Activated CD8-positive, alpha-beta memory T cell treated with anti-CD3 and anti-CD28 coated beads for 48 hours (primary cell): ENCODE measurements around the gene KCNG4.
"Not testable (repeated sequence)": the region's sequence is repeated elsewhere in the genome, so short reads cannot be mapped to it uniquely, and the experiment has no call there.

Source experiments
- DNase-seq, 3 experiments: peaks; one replicate each; pipeline ENCODE4 v3.0.0-alpha.2; 2020; ENCODE audit warnings: low read depth in 2 of 3, low spot score in 2 of 3

The KCNG4 gene

DNA sequence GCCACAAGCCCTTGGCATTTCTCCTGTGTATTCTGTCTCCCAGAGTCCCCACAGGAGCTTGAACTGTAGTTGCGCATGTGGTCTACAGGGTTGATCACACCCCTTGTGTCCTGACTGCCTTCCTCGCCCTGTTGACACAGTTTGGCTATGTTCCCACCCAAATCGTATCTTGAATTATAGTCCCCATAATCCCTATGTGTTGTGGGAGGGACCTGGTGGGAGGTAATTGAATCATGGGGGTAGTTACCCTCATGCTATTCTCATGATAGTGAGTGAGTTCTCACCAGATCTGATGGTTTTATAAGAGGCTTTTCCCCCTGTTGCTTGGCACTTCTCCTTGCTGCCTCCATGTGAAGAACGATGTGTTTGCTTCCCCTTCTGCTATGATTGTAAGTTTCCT lies 27.7 kb downstream of the KCNG4 start:
- DNase-seq: no peak

DNA sequence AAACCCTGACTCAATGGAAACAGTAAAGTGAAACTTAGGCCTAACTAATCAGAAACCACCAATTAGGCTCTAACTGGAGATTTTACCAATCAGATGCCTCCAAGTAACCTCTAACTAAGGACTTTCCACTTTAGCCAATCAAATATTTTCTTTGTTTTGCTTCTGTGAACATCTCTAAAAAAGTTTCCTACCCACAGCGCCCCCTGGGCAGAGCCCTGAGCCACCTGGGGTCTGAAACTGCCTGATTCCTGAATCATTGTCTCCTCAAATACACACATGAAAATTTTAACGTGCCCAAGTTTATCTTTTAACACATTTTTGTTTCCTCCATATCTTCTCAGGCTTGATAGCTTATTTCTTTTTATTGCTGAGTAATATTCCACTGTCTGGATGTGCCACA lies 29.8 kb downstream of the KCNG4 start:
- no peak for DNase-seq

DNA sequence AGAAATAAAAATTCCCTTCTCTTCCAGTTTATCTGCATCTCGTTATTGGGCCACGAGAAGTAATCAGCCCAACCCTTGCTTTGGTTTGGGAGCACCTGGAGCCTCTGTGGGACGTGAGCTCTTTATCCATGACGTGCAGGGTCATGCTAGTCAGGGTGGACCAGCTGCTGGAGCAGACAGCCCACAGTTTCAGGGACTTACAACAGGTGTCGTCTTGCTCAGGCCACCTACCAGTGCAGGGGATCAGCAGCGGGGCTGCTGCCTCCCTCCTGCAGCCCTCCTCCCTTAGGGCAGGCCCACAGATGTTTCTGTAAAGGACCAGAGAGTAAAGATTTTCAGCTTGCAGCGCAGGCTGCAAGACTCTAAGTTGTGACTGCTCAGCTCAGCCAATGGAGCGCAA lies 31.9 kb downstream of the KCNG4 start:
- no peak for DNase-seq

DNA sequence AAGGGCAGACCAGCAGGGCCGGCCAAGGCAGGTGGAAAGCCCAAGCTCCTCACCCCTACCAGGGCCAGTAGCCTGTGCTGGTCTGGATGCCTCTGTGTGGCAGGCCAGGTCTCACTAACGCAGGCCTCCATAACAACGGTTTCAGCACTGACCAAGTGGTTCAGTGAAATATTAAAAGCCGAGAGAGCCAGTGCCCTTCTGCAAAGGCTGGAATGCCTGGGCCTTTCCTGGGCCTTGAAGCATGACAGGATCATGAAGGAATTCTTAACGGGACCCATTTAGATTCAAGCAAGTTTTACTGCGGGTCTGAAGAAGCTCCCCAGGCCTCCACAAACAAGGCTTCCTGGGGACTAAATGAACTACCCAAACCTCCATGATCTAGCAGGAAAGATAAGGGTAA lies 32.6 kb downstream of the KCNG4 start:
- no peak for DNase-seq

DNA sequence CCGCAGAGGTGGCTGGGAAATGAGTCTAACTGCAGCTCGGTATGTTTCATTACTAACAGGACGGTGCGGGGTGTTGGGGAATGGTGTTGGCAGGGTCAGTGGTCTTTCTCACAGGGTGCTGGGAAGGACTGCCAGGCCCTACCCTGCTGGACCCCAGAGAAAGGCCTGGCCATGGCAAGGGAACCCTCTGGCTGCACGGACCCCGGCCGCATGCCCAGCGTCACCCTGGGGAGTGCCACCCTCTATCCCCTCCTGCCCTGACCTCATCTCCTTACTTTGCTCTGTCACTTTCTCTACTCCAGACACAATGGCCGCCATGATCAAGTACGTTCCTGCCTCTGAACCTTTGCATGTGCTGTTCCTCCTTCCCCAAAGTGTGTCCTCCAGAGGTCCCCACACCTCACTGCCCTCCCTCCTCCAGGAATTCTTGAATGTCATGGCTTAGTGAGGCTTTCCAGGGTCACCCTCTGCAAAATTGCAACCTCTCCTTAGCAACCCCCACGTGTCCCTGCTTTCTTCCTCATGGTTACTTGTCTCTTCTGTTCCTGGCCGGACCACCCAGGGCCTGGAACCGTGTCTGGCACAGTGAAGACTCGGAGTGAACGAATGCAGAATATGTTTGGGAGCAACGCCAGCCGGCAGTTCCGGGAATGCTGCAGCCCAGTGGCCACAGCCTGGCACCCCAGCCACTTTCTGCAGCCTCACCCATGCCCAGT lies 33.7 kb downstream of the KCNG4 start:
- no peak for DNase-seq

DNA sequence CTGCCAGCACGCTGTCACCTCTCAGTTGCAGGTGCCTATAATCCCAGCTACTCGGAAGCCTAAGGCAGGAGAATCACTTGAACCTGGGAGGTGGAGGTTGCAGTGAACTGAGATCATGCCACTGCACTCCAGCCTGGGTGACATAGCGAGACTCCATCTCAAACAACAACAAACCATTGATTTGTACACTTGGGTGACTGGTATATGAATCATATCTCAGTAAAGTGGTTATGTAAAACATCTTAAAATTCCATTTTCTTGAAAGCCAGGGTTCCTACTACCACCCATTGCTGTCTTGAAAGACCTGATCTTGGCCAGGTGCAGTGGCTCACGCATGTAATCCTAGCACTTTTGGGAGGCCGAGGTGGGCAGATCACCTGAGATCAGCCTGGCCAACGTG lies 34.7 kb downstream of the KCNG4 start:
- not testable (repeated sequence) for DNase-seq

DNA sequence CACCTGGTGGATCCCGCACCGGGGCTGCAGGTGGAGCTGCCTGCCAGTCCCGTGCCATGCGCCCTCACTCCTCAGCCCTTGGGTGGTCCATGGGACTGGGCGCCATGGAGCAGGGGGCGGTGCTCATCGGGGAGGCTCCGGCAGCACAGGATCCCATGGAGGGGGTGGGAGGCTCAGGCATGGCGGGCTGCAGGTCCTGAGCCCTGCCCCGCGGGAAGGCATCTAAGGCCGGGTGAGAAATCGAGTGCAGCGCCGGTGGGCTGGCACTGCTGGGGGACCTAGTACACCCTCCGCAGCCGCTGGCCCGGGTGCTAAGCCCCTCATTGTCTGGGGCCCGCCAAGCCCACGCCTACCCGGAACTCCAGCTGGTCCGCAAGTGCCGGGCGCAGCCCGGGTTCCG lies 35.3 kb downstream of the KCNG4 start:
- DNase-seq: not testable (repeated sequence)

DNA sequence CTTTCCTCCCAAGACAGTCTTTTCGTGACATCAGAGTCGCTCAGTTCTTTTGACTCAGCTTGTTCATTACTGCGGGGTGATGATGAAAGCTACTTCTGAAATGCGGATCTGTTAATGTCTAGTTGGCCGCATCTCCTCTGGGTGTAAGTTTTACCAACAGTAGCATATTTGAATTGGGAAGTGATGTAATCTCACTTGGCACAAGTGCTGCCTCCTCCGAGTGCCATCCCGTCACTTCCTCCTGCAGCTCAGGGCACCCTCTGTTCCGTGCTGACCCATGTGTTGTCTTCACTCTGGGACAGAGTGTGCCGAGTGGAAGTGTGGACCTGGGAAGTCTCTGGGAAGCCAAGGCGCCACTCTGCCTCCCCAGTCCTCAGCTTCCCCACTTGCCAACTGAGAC lies 40.0 kb downstream of the KCNG4 start:
- no peak for DNase-seq

DNA sequence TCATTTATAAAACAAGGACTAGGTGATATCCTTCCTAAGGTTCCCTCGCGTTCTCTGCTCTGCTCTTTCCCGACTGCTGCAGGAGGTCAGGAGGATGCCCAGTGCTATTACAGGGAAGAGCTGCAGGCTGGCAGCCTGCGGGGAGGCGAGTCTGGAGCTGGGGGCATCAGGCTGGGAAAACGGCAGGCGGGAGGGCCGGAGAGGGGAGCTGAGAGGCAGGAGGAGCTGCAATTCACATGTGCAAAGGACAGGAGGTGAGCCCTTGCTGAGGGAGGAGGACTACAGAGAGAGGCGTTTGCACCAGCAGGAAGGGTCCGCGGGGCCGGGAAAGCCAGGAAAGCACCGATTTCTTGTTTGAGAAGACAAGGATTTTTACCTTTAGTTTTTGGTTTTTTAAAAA lies 40.7 kb downstream of the KCNG4 start:
- DNase-seq: no peak

DNA sequence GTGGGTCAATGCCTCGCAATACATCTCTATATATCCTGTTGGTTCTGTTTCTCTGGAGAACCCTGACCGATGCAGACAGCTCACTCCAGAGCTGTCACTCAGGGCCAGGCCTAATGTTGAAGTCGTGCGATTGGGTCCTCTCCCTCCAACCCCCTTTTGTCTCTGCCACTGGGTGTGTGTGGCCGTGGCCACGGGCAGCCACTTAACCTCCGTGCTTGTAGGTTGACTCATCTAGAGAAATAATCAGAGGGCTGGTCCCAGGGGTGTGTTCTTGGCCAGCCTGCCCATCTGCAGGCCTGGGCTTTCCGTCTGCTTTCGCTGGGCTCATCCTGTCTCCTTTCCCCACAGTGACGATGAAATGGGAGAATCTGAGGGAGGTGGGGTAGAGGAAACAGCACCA lies 41.4 kb downstream of the KCNG4 start:
- no peak for DNase-seq

DNA sequence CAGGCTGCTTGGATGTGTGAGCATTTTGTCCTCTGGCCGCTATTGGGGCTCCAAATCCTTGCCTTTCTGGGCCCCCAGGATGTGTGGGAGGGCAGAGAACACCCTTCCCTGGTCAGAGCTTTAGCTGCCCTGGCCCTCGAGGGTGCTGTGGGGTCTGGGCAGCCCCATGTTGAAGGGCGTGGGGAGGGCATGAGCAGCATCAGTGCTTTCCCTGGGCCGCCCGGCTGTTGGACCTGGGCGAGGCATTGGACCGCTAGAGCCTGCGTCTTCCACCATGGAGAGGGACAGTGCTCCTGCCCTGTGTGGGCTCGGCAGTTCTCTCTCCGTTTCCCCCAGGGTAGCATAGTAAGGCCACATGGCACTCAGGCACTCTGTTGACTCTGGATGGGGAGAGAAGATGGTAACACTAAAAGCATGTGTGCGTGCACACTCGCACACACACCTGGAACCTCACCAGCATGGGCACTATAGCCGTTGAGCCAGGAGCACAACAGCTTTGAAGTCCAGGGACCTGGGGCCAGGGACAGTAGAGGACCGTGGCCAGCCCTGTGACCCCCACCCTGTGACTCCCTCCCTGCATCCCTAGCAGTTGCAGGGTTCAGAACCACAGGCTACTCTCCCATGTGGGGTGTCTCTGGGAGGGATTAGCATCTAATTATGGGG lies 42.2 kb downstream of the KCNG4 start:
- DNase-seq: no peak

DNA sequence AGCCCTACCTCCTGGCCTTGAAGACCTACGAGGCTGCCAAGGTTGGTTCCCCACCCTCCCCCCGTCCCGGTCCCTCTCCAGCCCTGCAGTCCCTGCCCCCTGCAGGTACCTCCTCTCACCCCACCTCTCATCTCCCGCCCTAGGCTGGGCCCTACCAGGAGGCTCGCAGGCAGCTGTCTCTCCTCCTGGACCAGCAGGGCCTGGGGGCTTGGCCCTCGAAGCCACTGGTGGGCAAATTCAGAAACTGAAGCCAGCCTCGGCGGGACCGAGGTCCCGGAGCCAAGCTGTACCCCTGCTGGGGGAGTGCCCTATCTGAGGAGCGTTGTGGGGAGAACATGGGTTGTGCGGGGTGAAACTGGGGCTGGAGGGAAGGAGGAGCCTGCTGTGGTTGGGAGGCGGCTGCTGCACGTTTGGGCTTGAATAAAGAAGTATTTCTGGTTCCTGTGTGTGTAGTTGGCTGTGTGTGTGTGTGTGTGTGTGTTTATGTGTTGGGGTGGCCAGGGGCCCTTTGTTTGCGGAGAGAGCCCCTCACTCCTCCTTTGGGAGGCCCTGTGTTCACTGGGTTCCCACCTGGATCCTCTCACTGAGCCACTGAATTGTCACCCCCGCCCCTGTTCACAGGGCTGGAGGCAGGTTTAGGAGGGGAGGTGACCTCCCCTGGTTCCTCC lies 43.0 kb downstream of the KCNG4 start:
- no peak for DNase-seq

DNA sequence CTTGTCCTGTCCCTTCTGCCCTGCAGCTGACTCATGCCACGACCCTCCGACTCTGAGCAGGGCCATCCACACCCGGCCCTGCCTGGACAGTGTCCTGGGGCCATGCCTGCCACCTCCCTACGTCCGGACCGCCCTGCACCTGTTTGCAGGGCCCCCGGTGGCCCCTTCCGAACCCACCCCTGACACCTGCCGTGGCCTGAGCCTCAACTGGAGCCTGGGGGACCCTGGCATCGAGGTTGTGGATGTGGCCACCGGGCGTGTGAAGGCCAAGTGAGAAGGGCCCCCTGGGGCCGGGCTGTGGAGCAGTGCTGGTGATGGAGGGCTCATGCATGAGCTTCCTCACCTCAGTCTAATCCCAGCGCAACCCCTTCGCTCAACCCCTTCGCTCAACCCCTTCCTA lies 43.7 kb downstream of the KCNG4 start:
- no peak for DNase-seq

DNA sequence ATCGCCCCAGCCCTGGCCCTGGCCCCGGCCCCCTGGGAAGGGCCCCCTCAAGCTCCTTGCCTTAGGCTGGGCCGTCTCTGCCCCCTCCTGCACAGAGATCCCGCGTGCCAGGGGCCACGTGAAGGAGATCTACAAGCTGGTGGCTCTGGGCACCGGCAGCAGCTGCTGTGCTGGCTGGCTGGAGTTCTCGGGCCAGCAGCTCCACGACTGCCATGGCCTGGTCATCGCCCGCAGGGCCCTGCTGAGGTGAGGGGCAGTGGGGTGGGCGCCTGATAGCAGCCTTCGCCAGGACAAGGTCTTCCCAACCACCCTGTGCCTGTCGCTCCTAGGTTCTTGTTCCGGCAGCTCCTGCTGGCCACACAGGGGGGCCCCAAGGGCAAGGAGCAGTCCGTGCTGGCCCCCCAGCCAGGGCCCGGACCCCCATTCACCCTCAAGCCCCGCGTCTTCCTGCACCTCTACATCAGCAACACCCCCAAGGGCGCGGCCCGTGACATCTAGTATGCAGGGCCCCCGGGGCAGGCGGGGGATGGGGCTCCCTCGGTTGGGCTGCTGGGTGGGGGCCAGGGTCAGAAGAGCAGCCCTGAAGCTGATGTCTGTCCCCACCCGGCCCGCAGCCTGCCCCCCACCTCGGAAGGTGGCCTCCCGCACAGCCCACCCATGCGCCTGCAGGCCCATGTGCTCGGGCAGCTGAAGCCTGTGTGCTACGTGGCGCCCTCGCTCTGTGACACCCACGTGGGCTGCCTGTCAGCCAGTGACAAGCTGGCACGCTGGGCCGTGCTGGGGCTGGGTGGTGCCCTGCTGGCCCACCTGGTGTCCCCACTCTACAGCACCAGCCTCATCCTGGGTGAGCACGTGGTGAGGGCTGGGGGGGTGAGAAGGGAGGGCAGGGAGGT lies 44.4 kb downstream of the KCNG4 start:
- no peak for DNase-seq

DNA sequence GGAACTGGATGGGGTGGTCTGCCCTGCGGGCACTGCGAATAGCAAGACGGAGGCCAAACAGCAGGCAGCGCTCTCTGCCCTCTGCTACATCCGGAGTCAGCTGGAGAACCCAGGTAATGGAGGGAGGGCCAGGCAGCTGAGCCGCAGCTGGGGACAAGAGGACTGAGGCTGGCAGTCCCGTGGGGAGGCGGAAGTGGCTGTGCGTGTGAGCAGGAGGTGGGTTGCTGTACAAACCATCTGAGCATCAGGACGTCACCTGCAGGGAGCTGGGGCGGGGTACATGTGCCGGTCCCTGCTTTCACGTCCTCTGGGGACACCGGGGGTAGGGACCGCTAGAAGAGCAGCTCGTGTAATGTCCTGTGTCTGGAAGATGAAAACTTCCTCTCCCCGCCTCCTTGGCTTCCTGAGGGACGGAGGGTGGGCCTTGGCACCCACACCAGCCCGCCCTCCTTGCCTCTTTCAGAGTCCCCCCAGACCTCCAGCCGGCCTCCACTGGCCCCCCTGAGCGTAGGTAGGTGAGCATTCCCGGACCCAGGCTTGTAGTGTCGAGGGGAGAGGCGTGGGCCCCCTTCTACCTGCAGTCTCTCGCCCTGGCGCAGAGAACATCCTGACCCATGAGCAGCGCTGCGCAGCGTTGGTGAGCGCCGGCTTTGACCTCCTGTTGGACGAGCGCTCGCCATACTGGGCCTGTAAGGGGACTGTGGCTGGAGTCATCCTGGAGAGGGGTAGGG lies 45.2 kb downstream of the KCNG4 start:
- DNase-seq: no peak

DNA sequence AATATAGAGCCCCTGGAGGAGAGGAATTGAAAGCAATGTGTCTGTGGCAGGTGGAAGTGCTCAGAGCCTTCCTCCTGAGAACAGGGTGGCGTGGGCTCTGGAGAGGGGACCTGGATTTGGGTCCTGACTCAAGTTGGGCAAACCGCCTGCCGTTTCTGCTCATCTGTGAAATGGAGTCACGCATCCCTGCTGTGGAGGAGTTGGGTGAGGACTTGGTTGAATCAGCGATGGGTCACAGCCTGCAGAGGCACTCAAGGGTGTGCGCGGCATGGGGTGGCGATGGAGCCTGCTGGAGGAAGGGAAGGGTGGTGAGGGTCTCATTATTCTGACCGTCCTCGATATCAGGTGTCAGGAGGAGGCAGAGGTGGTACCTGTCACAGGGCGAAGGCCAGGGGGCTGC lies 45.8 kb downstream of the KCNG4 start:
- DNase-seq: no peak

DNA sequence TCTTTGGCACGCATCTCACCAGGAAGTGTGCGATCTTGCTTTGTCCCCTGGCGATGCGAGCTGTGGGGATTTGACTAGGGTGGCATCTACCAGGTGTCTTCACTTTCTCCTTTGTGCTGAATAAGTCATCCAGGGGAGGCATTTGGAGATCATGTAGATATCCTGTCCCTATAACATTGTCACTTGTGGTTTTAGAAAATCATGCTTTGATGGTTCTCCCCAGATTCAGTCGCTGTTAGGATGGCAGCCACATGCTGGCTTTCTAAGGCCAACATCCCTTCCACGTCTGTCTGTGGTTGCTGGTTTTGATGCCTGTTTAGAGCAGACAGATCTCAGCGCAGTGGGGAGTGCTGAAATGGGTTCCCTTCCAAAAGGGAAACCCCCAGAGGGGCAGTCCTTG lies 46.3 kb downstream of the KCNG4 start:
- DNase-seq: no peak

DNA sequence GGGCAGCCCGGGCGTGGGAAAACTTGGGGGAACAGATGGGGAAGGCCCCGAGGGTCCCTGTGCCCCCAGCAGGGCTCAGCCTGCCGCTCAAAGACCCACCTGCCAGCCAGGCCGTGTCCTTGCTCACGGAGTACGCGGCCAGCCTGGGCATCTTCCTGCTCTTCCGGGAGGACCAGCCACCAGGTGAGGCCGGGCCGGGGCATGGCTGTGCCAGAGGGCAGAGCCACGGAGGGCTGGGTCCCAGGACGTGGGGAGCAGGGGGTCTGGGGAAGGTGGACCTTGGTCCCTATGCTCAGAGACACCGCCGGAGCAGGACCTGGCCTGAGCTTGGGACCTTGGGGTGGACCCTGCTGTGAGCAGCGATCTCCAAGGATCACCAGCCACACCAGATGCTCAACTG lies 48.3 kb downstream of the KCNG4 start:
- no peak for DNase-seq

DNA sequence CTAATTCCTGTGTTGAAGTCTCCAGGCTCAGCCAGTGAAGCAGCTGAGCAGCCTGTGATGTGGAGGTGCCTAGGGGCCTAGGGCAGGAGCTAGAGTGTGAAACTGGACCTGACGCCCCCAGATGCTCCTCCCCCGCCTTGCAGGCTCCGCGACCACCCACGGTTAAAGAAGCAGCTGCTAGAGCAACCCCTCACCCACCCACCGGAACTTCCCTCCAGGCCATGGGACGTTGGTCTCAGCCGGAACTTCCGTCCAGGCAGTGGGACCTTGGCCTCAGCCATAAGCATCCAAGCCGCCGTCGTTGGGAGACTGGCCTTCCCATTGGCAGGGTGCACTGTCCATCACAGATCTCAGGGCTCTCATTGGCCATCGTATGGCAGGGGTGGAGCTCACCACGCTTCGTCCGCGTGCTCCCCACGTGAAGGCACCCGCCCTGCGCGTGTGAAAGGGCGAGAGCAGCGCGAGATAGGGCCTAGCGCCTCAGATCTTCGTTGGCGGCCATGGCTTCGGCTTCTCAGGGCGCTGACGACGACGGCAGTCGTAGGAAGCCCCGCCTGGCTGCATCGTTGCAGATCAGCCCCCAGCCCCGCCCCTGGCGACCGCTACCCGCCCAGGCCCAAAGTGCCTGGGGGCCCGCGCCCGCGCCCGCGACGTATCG lies 49.0 kb downstream of the KCNG4 start, which contains the start of gene ADAD2:
ADAD2 (plus strand) TSS at position 427 of the 658 bp plus-strand sequence; CDS start at position 501, 74 bp downstream.
- DNase-seq: no peak
